NCI-H82 treated with DMSO at 0.1 percent for 48 hours (cell line): ENCODE data around the gene SIM2.
A peak's percentile ranks its signal among the peaks of the same experiment; 100 is the strongest.

ENCODE experiments used
- DNase-seq: peaks from one replicate; lab custom pipeline; 2025; ENCODE audit not compliant: unreplicated experiment; lab: John Stamatoyannopoulos, UW

The SIM2 gene

DNA sequence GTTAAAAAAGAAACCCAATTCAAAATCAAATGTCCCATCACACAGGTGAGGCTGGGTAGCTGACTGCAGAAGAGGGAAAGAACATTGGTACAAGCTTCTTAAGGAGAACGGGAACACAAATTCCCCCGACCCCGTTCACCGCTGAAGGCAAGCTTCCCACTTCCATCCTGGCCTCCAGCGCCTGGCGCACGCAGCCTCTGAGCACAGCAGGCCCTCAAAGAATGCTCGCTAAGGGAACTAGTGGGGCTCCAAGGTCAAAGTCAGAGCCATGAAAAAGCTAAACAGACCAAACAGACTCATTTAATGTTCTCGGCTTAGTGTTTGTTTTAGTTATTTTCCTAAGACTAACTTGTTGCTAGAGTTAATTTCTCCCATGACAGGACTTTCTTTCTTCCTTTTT lies 63.7 kb downstream of the SIM2 start:
- DNase-seq: no peak

DNA sequence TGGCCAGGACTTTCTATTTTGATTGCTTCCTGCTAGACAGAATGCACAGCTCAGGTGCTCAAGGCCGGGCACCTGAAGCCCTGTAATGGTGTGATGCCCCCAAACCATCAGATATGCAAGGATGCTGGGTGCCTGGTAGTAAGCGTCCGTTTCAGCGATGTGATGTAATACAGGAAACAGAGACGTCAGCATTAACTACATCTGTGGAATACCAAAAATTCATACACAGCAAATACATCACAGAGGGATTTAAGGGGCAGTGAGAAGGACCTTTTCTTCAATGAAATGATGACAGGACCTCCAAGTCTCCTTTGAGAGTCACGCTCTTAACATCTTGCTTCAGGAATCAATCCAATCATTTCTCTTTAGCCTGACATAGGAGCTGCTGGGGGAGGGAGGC lies 64.4 kb downstream of the SIM2 start:
- DNase-seq: no peak

DNA sequence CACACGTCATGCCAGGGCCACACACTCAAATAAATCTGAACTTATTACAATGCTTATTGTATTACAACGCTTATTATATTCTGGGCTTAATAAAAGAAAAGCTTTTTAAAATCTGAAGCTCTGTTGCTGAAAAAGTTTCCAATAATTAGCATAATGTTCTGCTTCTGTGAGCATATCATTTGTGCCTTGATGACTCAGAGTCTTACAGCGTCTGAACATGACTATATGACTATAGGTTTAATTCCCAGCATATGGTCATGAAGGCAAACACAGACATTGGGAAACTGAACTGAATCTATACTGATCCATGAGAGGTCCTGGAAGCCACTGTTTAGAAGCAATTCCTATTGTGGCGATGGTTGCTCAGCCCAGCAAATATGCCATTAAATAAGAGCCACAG lies 66.3 kb downstream of the SIM2 start:
- no peak for DNase-seq

DNA sequence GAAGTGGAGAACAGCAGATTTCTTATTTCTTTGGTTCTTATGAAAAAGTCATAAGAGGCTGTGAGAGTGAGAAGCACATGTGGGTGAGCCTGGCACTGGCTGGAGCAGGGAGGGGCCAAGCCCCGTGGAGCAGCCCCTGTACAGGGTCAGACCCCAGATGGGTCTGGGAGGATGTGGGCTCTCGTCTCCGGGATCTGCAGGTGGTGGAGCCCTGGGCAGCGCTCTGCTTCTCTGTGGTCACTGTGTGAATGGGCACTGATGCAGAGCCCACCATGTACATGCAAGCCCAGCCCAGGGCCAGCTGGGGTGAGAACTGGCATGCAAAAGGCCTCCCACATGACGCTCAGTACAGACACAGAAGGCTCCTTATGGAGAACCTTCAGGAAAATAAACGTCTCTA lies 67.6 kb downstream of the SIM2 start:
- DNase-seq: no peak

- DNase-seq: no peak
Measured at GRCh38 chr21:36767096-36767495, 68.2 kb downstream of the SIM2 start.

GRCh38 chr21:36768496-36768895 lies 69.6 kb downstream of the SIM2 start:
- no peak for DNase-seq

DNA sequence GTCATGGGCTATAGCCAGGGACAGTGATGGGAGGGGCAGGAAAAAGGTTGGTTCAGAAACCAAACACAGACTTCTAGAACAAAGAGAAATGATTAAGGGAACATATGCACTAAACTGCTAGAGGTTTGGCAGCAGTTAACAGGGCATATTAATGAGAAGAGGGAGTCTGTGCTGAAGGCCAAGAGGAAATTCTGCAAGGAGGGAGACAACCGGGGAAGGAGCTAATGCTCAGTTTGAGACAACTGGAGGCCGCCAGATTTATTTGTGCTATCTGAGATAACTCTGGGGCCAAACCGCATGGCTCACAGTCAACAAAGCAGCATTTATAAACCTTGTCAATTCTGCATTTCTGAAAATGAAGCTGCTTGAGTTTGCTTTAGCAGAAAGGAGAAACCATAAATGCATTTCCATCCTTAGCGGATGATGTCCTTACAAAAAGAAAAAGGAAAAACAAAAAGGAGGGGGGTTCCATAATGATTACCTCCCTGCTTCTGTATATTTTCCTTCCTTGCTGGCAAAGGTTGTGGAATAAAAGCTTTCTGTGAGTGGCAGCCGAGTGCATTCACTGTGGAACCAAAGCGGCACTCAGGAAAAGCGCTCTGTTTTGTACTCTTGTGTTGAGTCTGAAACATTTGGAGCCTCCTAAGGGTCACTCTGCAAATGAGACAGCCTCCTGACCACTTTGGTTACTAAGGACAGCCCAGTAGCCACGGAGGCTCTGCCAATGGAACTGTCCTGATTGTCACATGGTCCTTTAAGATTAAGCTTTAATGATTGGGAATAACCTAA lies 70.3 kb downstream of the SIM2 start:
- DNase-seq: no peak

DNA sequence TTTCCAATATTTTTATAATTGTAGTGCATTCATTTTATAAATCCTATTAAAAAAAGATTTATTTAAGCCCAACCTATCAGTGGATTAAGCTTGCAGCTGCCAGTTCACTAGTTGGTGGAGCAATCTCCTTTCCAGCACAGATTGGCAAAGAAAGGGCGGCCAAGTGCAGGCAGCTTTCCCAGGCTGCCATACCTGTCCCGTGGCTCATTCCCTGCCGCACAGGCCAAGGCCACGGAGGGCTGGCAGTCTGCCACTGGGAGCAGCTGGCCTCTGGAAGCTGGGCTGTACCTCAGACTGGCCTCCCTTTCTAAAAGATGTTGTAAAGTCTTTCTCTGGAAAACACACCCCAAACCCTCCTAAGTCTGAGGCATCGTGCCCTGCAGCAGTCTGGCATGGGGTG lies 74.2 kb downstream of the SIM2 start:
- peak; percentile 20 for DNase-seq

DNA sequence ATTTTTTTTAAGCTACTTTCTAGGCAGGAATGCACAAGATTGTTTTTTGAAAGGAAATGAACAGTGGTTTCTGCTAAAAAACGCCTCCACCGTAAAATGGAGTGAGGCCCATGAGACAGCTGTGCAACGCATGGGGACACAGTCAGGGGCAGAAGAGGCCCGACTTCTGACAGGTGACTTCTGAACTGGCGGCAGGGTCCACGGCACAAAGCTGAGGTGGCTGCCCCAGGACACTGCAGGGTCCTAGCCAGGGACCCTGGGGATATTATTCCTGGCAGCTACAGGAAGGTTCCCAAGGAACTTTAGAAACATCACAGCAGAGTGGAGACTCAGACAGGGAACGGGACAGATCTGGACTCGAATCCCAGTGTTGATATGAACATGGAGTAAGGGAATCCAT lies 75.1 kb downstream of the SIM2 start:
- no peak for DNase-seq

DNA sequence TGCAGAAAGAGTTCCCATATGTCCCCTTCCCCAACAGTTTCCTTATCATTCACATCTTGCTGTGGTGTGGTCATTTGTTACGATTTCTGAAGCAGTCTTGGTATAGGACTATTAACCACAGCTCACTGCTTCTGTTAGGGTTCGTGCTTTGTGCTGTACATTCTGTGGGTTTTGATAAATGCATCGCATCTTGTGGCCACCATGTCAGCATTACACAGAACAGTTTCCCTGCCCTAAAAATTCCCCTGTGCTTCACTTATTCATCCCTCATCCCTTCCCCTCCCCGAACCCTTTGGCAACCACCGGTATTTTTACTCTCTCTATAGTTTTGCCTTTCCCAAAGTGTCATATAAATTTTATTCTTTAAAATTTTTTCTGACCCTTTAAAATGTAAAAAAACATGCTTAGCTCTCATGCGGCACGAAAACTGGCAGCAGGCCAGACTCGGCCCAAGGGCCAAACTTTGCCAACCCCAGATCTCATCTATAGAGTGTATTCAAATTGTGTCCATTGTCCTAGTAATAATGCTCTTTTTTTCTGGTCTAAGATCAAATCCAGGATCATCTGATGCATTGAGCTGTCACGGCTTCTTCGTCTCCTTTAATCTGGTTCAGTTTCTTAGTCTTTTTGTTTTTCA lies 78.2 kb downstream of the SIM2 start:
- DNase-seq: no peak

DNA sequence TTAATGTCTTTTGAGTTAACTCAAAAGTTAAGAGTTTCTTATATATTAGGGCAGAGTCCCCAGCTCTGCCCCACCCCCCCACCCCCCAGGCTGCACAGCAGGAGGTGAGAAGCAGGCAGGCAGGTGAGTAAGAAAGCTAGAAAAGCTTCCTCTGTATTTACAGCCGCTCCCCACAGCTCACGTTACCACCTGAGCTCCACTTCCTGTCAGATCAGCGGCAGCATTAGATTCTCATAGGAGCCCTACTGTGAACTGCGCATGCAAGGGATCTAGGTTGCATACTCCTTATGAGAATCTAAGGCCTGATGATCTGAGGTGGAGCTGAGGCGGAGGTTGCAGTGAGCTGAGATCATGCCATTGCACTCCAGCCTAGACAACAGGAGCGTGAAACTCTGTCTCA lies 81.9 kb downstream of the SIM2 start:
- DNase-seq: no peak

DNA sequence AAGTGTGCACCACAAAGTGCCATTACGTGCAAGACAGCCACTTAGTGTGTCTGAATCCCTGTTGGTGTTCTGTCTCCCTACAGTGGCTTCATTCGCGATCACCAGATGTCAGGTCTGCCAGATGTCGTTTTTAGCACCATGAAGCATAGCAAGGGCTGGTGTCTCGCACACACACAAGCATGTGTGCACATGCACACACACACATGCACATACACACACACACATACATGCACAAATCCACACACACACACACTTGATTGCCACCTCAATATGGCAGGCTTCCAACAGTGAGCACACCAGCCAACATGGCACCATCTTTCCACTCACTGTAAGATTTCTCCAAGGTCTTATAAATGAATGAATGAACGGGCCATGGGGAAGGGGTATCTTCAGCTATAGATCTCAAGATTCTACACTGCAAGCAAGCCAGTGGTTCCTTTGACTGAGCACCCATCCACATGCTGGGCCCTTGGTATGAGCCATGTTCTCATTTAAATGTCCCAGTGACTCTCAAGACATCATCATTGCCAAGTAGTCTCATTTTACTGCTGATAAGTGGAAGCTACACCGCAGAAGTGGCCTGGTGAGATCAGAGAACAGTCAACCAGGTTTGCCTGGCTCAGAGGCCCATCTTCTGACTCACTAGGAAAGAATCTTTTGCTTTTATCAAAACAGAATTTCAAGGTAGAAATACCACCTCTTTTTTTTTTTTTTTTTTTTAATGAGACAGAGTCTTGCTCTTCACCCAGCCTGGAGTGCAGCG lies 84.9 kb downstream of the SIM2 start:
- DNase-seq: no peak

DNA sequence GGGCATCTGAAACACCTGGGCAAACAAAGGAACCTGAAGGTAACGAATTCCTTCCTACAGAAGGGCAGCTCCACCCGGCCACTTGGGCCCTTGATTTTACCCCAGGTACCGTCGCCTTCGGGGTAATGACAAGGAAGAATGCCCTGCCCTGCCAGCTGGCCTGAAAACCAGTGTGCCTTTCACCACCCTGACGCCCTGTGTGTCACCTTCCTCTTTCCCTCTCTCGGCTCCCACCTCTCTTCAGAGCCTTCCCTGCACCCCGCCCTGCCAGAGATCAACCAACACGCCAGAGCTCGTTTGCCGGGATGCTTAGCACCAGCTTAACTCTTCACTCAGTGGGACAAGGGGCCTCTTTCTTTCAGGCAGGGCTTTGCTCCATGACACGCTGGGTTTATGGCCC lies 86.0 kb downstream of the SIM2 start:
- DNase-seq: no peak

DNA sequence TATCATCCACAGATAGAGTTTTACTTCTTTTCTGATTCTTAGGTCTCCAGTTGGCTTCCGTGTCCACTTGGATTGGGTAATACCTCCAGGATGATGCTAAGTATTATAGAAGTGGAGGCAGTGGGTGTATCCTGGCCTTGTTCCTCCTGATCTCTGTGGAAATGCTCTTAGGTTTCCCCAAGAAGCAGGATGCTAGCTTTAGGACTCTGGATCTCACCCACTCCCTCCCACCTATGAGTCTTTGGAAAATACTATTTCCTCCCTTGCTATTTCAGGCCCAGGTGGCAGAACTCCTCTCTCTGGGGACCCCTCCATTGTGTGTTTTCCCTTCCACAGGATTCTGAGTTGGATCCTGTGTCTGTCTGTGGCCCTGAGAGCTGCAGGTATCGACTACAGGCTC lies 86.7 kb downstream of the SIM2 start:
- DNase-seq: no peak

DNA sequence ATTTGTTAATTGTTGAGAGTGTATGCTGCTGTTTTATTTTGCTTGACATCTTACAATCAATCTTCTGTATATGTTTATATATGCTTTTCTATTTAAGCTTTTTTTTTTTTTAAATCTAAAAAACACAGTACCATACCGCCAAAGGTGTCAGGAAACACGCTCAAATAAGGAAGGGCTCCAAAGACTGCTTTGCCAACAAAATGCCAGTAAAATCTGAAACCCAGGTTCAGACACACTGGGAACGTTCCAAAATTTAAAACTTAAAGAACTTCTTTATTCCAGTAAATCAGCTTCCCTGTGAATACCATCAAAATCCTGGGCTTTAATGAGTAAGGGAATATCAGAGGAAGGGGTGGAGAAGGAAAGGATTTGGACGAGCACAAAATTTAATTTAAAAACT lies 87.3 kb downstream of the SIM2 start:
- no peak for DNase-seq

DNA sequence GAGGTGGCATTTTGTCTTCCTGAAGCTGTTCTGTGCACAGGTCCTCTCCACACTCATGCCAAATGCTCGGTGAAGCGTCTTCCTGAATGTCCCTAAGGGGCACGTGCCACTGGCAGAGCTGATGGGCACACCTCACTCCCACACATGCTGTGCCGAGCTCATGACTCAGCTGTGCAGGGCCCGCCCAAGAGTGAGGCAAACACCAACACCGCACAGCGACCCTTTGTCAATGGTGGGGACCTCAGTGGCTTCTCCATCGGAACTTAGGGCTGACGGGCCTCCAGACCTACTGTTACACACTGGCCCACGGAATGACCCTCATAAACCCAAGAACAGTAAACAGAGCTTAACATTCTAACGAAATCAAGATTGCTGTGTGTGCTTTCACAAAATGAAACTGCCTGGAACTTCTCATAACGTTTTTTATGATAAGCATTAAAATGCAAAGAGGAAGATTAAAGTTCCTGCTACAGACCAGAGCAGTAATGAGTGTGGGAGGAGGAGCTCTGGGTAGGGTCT lies 89.3 kb downstream of the SIM2 start:
- no peak for DNase-seq

DNA sequence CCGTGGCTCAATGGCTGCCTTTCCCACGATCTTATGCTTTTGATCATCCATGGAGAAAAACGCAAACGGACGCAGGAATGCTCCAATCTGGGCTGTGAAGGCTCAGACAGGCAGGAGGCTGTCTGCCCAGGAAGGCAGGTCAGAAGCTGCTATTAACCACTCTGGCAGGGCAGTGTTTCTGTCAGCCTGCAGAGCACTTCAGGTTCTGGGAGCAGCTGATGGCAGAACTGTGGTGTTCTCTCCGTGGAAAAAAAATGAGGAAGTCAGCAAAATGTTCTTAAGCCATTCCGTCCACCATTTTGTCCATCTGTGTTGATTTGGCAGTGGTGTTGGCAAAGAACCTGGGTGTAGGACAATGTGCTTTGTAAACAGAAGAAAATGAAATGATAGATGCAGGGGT lies 91.7 kb downstream of the SIM2 start:
- no peak for DNase-seq

DNA sequence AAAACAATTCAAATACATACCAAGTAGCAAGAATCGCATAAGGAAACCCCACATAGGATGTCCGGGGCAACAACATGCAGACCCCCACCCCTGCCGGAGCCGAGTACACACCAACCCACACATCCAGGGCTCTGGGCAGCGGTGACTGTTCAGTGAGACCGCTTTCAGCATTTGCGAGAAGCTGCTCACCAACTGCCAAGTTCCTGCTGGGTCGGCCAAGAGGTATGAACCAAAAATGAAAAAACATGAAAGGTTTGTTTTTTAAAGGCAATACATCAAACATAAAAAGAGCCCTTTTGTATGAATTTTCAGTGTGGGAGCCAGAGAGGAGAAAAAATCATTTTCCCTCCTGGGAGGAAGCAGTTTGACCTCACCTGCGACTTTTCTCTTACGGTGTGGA lies 92.3 kb downstream of the SIM2 start:
- DNase-seq: no peak

DNA sequence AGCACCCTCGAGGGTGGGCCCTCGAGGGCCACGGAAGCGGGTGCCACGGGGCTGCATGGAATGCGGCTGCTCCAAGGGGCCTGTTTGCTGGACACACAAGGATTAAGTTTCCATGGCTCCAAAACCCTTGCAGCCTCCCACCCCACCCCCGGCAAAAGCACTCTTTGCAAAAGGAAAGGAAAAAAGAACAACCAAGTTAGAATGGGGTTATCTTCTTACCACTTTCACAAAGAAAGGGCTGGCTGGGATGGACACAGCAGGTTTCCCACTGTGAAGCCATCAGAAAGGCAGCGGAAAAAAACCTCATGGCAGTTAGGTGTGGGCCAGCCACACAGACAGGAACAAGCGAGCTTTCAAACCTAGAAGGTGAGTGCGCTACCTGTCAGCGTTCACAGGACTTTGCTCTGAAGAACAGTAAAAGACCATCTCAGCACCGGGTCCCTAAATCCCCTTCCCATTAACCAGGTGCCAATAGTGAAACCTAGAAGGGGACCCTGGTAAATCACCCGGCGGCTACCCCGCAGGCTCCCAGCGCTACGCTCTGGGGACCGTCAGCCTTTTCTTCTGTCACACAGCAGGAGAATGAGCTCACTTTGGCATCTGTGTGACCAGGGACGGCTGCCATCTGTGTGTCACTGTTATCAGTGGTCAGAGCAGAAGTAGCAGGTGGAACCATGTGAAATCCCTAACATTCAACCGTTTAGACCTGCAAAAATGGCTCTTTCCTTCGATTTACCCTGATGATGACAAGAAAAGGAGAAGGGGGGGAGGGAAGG lies 93.0 kb downstream of the SIM2 start:
- DNase-seq: no peak

DNA sequence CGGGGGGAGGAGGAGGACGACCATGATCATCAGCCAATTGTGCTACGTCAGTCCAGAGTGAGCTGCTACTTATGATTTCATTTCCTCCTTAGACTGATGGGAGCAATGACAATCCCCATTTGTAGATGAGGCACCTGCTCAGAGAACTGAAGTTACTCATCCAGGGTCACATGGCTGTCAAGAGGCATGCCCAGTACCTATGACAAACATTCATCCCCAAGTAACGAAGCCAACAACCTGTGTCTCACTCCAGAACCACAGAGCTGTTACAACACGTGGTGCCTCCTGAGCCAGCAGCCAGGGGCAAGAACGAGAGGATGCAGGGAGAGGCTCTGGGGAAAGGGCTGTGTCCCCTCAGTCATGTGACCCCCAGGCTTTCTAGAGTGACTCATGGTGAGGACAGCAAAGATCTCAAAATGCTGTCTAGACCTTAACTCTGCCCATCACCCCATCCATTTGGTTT lies 93.6 kb downstream of the SIM2 start:
- DNase-seq: no peak

DNA sequence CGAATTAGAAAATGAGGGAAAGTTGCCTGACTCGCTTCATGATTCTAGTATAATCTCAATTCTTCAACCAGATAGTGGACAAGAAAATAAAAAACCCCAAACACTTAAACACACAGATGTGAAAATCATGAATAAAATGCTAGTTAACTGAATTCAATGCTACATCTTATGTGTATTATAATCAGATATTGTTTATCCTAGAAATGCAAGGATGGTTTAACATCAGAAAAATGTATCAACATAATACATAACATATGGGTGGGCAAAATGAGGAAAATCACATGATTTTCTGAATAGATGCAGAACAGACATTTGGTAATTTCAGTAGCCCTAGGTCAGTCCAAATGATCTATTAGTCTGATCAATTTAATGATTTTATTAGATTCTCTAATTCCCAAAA lies 97.2 kb downstream of the SIM2 start:
- no peak for DNase-seq
